Lower lobe of right lung (tissue), 2 donors: ENCODE data around the gene SPHK2. TPM values are rescaled to one million over a fixed set of nuclear protein-coding genes. Genes with fewer than 3 reads are reported as not detected.
A peak's percentile ranks its signal among the peaks of the same experiment; 100 is the strongest.

Source experiments
- ATAC-seq, 2 donors: fragments of 200-7000 bp; cut with Tn5 transposase; one replicate each; pipeline ENCODE4 v1.9.1; 2020 to 2022; ENCODE audit warnings: mild to moderate bottlenecking in 2 of 2, moderate library complexity in 2 of 2
- DNase-seq: peaks from one replicate; pipeline ENCODE4 v3.0.0-alpha.2; 2020
- H3K27ac ChIP-seq: fragments of 200-600 bp; one replicate; pipeline ENCODE4 v1.8.0; 2022
- H3K27me3 ChIP-seq: fragments of 200-600 bp; one replicate; pipeline ENCODE4 v1.8.0; 2022; ENCODE audit warnings: low read depth
- H3K36me3 ChIP-seq: fragments of 200-600 bp; one replicate; pipeline ENCODE4 v1.8.0; 2022; ENCODE audit warnings: mild to moderate bottlenecking
- H3K4me1 ChIP-seq: fragments of 200-600 bp; one replicate; pipeline ENCODE4 v1.8.0; 2022
- H3K4me3 ChIP-seq: fragments of 200-600 bp; one replicate; pipeline ENCODE4 v1.8.0; 2022; ENCODE audit warnings: mild to moderate bottlenecking
- H3K9me3 ChIP-seq: fragments of 200-600 bp; one replicate; pipeline ENCODE4 v1.8.0; 2022
- intact Hi-C: fragments of 100-400 bp; cut with DNase I; formaldehyde crosslinking; loops from one replicate; pipeline ENCODE4 v1.11.0; 2022
- total RNA-seq: library from RNA; stranded (reverse); fragmentation: NEBNext Ultra II Directional; extraction: Animal tissue kit (Norgen Biotek cat#: 25700); gene quantifications from one replicate; pipeline ENCODE4 v1.2.1, GENCODE V29; 2021
- TF ChIP-seq, protein P1 (sequence below): fragments of 200-600 bp; IDR thresholded peaks from one replicate; pipeline ENCODE4 v1.8.0; 2022; ENCODE audit warnings: antibody characterized with exemption, mild to moderate bottlenecking
- donor health status: DM: no; HTN: yes; CAD: no; lungs with severe emphysema.

The SPHK2 gene
- total RNA-seq, 1 donor from 2014 or later, result 23.8 TPM

DNA sequence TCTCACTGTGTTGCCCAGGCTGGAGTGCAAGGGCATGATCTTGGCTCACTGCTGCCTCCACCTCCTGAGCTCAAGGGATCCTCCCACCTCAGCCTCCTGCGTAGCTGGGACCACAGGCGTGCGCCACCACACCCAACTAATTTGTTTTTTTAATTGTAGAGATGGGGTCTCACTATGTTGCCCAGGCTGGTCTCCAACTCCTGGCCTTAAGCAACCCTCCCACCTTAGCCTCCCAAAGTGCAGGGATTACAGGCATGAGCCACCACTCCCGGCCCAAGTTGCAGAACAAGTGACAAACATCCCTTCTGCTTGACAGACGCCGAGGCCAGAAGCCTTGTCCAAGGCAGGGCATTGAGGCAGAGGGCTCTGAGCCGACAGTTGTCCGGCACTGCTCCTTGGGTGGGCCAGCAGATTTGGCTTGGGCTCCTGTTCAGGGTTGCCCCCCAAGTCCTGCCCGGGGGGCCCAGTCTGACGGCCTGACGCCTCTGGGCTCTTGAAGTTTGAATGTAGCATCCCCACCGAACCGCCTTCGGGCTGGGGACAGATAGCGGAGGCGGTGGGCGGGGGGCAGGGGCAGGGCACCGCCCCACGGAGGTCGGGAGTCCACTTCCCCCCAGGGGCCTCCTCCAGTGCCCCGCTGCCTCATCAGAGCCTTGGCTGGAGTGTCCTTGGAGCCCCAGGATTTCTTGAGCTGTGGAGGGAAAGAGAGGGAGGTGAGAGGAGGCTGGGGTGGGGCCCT is 18.5 kb upstream of the SPHK2 start:
- Histone ChIP-seq H3K4me3 (no peak overlapping the region), H3K27ac (no peak overlapping the region), H3K9me3 (no peaks in the 10 kb centered on the region), H3K36me3 (no peaks in the 10 kb centered on the region), H3K27me3 (no peaks in the 10 kb centered on the region), H3K4me1 (no peaks in the 10 kb centered on the region)
- peak in 1 of 2 donors; percentile 13 for ATAC-seq
- DNase-seq, result no peak
- intact Hi-C loops, result no loop called here
- TF ChIP-seq, protein P1, sequence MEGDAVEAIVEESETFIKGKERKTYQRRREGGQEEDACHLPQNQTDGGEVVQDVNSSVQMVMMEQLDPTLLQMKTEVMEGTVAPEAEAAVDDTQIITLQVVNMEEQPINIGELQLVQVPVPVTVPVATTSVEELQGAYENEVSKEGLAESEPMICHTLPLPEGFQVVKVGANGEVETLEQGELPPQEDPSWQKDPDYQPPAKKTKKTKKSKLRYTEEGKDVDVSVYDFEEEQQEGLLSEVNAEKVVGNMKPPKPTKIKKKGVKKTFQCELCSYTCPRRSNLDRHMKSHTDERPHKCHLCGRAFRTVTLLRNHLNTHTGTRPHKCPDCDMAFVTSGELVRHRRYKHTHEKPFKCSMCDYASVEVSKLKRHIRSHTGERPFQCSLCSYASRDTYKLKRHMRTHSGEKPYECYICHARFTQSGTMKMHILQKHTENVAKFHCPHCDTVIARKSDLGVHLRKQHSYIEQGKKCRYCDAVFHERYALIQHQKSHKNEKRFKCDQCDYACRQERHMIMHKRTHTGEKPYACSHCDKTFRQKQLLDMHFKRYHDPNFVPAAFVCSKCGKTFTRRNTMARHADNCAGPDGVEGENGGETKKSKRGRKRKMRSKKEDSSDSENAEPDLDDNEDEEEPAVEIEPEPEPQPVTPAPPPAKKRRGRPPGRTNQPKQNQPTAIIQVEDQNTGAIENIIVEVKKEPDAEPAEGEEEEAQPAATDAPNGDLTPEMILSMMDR, result no peak

GRCh38 chr19:48603001-48603400 is 16.3 kb upstream of the SPHK2 start:
- TF ChIP-seq, protein P1, result no peak
- intact Hi-C loops, result no loop called here
- Histone ChIP-seq H3K9me3 (no peaks in the 10 kb centered on the region), H3K4me1 (no peaks in the 10 kb centered on the region), H3K27ac (no peak overlapping the region), H3K27me3 (no peaks in the 10 kb centered on the region), H3K4me3 (no peak overlapping the region), H3K36me3 (no peaks in the 10 kb centered on the region)
- DNase-seq (no peak), ATAC-seq (no peak)

DNA sequence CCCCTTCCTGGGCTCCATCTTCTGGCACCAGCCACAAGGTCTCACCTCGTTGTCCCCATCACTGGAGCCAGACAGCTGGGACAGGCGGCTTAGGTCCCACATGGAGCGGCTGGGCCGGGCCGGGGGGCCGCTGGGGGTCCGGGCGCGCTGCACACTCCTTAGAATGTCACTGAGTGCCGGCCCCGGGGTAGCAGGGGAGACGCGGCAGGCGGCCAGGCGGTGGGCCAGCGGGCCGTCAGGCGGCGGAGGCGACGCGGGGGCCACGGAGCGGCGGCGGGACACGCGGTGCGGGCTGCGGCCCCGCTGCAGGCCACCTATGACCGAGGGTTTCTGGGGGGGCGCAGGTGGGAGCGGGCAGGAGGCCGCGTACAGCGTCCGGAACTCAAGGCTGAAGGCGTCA is 15.9 kb upstream of the SPHK2 start:
- no peak overlapping the region for H3K4me3 ChIP-seq
- H3K36me3 ChIP-seq, result no peaks in the 10 kb centered on the region
- H3K27ac ChIP-seq, result no peak overlapping the region
- no peaks in the 10 kb centered on the region for H3K4me1 ChIP-seq
- H3K27me3 ChIP-seq, result no peaks in the 10 kb centered on the region
- ATAC-seq (no peak), DNase-seq (no peak)
- TF ChIP-seq, protein P1, result no peak
- intact Hi-C loops, result no loop called here
- H3K9me3 ChIP-seq, result no peaks in the 10 kb centered on the region

GRCh38 chr19:48603850-48604249 is 15.5 kb upstream of the SPHK2 start:
- H3K36me3 ChIP-seq, result no peaks in the 10 kb centered on the region
- ATAC-seq (no peak), DNase-seq (no peak)
- TF ChIP-seq, protein P1, result no peak
- H3K4me3 ChIP-seq, result no peak overlapping the region
- no peaks in the 10 kb centered on the region for H3K27me3 ChIP-seq
- H3K4me1 ChIP-seq, result no peaks in the 10 kb centered on the region
- no peaks in the 10 kb centered on the region for H3K9me3 ChIP-seq
- H3K27ac ChIP-seq, result no peak overlapping the region
- intact Hi-C loops, result no loop called here

- Histone ChIP-seq H3K9me3 (no peaks in the 10 kb centered on the region), H3K27me3 (no peaks in the 10 kb centered on the region), H3K27ac (no peak within 1 kb of the TSS), H3K36me3 (no peaks in the 10 kb centered on the region), H3K4me3 (no peak within 1 kb of the TSS), H3K4me1 (no peaks in the 10 kb centered on the region)
- TF ChIP-seq, protein P1, result no peak
- no peak for ATAC-seq
- no peak for DNase-seq
- intact Hi-C loops, result no loop called here
Observed at GRCh38 chr19:48606463-48607358, 12.6 kb upstream of the SPHK2 start, which contains the start of gene SPACA4. Gene SPACA4, plus strand, starts transcription at chr19:48606742. Its CDS starts 237 bp downstream, at chr19:48606979.
